NCI-H774 (cell line): ENCODE data around the gene SLC10A7.

ENCODE experiments used
- DNase-seq: peaks from one replicate; lab custom pipeline; 2025; lab: John Stamatoyannopoulos, UW

Gene SLC10A7

GRCh38 chr4:146256328-146256727 lies 265.4 kb downstream of the SLC10A7 start:
- DNase-seq, result no peak

GRCh38 chr4:146255874-146256273 lies 265.9 kb downstream of the SLC10A7 start:
- DNase-seq, result no peak

GRCh38 chr4:146255463-146255862 lies 266.3 kb downstream of the SLC10A7 start:
- DNase-seq, result no peak

- DNase-seq, result no peak
These were observed 268.6 kb downstream of the SLC10A7 start for GRCh38 chr4:146252969-146253611.

GRCh38 chr4:146247356-146247755 lies 274.4 kb downstream of the SLC10A7 start:
- DNase-seq, result no peak

- DNase-seq, result no peak
These were observed 275.4 kb downstream of the SLC10A7 start for GRCh38 chr4:146246381-146246780.

- DNase-seq, result no peak
These were observed 275.9 kb downstream of the SLC10A7 start for GRCh38 chr4:146245850-146246249.

GRCh38 chr4:146245246-146245645 lies 276.5 kb downstream of the SLC10A7 start:
- no peak for DNase-seq

- DNase-seq, result no peak
These were observed 277.2 kb downstream of the SLC10A7 start for GRCh38 chr4:146244496-146244895.

- DNase-seq, result no peak
These were observed 277.9 kb downstream of the SLC10A7 start for GRCh38 chr4:146243883-146244277.

GRCh38 chr4:146243141-146243882 lies 278.4 kb downstream of the SLC10A7 start:
- DNase-seq, result no peak

- no peak for DNase-seq
These were observed 283.6 kb downstream of the SLC10A7 start for GRCh38 chr4:146238107-146238506.

- DNase-seq, result no peak
These were observed 284.6 kb downstream of the SLC10A7 start for GRCh38 chr4:146237092-146237491.

GRCh38 chr4:146236216-146236615 lies 285.5 kb downstream of the SLC10A7 start:
- no peak for DNase-seq

- no peak for DNase-seq
These were observed 286.0 kb downstream of the SLC10A7 start for GRCh38 chr4:146235654-146236177.

GRCh38 chr4:146232131-146232722 lies 289.5 kb downstream of the SLC10A7 start:
- DNase-seq, result no peak

GRCh38 chr4:146229406-146229805 lies 292.3 kb downstream of the SLC10A7 start:
- no peak for DNase-seq

- no peak for DNase-seq
These were observed 297.3 kb downstream of the SLC10A7 start for GRCh38 chr4:146224326-146224966.

GRCh38 chr4:146222313-146222712 lies 299.4 kb downstream of the SLC10A7 start:
- DNase-seq, result no peak

GRCh38 chr4:146214238-146214637 lies 307.5 kb downstream of the SLC10A7 start, which contains the start of gene REELD1:
TSS of gene REELD1 (plus strand) at chr4:146214538. CDS start at chr4:146216953, 2,415 bp downstream.
- no peak for DNase-seq

GRCh38 chr4:146212781-146213180 lies 309.0 kb downstream of the SLC10A7 start:
- DNase-seq, result no peak

GRCh38 chr4:146211440-146211839 lies 310.3 kb downstream of the SLC10A7 start:
- no peak for DNase-seq
